ENCODE measurements around the gene OSBPL3. TPM values are rescaled to one million over a fixed set of nuclear protein-coding genes. Genes with fewer than 3 reads are reported as not detected.
"Not testable (repeated sequence)": the region's sequence is repeated elsewhere in the genome, so short reads cannot be mapped to it uniquely, and the experiment has no call there.

OSBPL3 gene
- total RNA-seq, 1 donor from 2014 or later = 93.7 TPM

GRCh38 chr7:24903992-24904391 lies 76.0 kb downstream of the OSBPL3 start:
- Mint-ChIP-seq H3K4me1 (peaks cover 30% of the 10 kb centered on the region), H3K36me3 (ENCODE audit: low read depth) (peaks cover 14% of the 10 kb centered on the region)
- intact Hi-C loops (cut with micrococcal nuclease) = loop anchor here (10.0 kb wide), 1 partner anchor 329 kb away; the partner anchor contains the start of gene PALS2
- H3K9me3 Mint-ChIP-seq, H3K27me3 Mint-ChIP-seq, H3K27ac Mint-ChIP-seq, DNase-seq, H3K4me3 Mint-ChIP-seq: not testable (repeated sequence)

- Mint-ChIP-seq H3K27me3 (no peaks in the 10 kb centered on the region), H3K36me3 (ENCODE audit: low read depth) (peaks cover 18% of the 10 kb centered on the region), H3K4me1 (peaks cover 35% of the 10 kb centered on the region), H3K4me3 (no peak overlapping the region), H3K9me3 (peaks cover 3% of the 10 kb centered on the region), H3K27ac (no peak overlapping the region)
- intact Hi-C loops (cut with micrococcal nuclease) = loop anchor here (10.0 kb wide), 1 partner anchor 329 kb away; the partner anchor contains the start of gene PALS2
- DNase-seq = no peak
Measured at GRCh38 chr7:24903559-24903958, 76.4 kb downstream of the OSBPL3 start.

GRCh38 chr7:24902931-24903330 lies 77.0 kb downstream of the OSBPL3 start:
- H3K4me3 Mint-ChIP-seq = no peak overlapping the region
- peaks cover 3% of the 10 kb centered on the region for H3K9me3 Mint-ChIP-seq
- DNase-seq = no peak
- H3K27me3 Mint-ChIP-seq = no peaks in the 10 kb centered on the region
- peak overlapping the region; percentile 26 for H3K27ac Mint-ChIP-seq
- H3K4me1 Mint-ChIP-seq = peaks cover 40% of the 10 kb centered on the region
- H3K36me3 Mint-ChIP-seq (ENCODE audit: low read depth) = peaks cover 18% of the 10 kb centered on the region
- intact Hi-C loops (cut with micrococcal nuclease) = loop anchor here (10.0 kb wide), 1 partner anchor 328 kb away; the partner anchor contains the start of gene PALS2

GRCh38 chr7:24902276-24902675 lies 77.7 kb downstream of the OSBPL3 start:
- Mint-ChIP-seq H3K27me3 (no peaks in the 10 kb centered on the region), H3K36me3 (ENCODE audit: low read depth) (peaks cover 18% of the 10 kb centered on the region), H3K4me1 (peaks cover 42% of the 10 kb centered on the region), H3K9me3 (peaks cover 3% of the 10 kb centered on the region), H3K4me3 (no peak overlapping the region), H3K27ac (no peak overlapping the region)
- DNase-seq = no peak
- intact Hi-C loops (cut with micrococcal nuclease) = loop anchor here (10.0 kb wide), 1 partner anchor 327 kb away; the partner anchor contains the start of gene PALS2

GRCh38 chr7:24899905-24900304 lies 80.1 kb downstream of the OSBPL3 start:
- Mint-ChIP-seq H3K27ac (no peak overlapping the region), H3K27me3 (no peaks in the 10 kb centered on the region), H3K9me3 (no peaks in the 10 kb centered on the region), H3K4me1 (peaks cover 58% of the 10 kb centered on the region), H3K36me3 (ENCODE audit: low read depth) (peaks cover 20% of the 10 kb centered on the region), H3K4me3 (no peak overlapping the region)
- intact Hi-C loops (cut with micrococcal nuclease) = loop anchor here (10.0 kb wide), 1 partner anchor 325 kb away; the partner anchor contains the start of gene PALS2
- DNase-seq = peak; percentile 34

GRCh38 chr7:24899161-24899560 lies 80.8 kb downstream of the OSBPL3 start:
- Mint-ChIP-seq H3K27ac (peak overlapping the region; percentile 71), H3K27me3 (no peaks in the 10 kb centered on the region), H3K36me3 (ENCODE audit: low read depth) (peaks cover 20% of the 10 kb centered on the region), H3K9me3 (no peaks in the 10 kb centered on the region), H3K4me3 (peak overlapping the region; percentile 6), H3K4me1 (peaks cover 64% of the 10 kb centered on the region)
- DNase-seq = peak; percentile 47
- intact Hi-C loops (cut with micrococcal nuclease) = no loop called here

- no peaks in the 10 kb centered on the region for H3K27me3 Mint-ChIP-seq
- peaks cover 20% of the 10 kb centered on the region for H3K36me3 Mint-ChIP-seq (ENCODE audit: low read depth)
- H3K9me3 Mint-ChIP-seq = no peaks in the 10 kb centered on the region
- peak overlapping the region; percentile 6 for H3K4me3 Mint-ChIP-seq
- peak overlapping the region; percentile 71 for H3K27ac Mint-ChIP-seq
- no peak for DNase-seq
- H3K4me1 Mint-ChIP-seq = peaks cover 66% of the 10 kb centered on the region
- intact Hi-C loops (cut with micrococcal nuclease) = loop anchor here (1.0 kb wide), 1 partner anchor 9 kb away; no protein-coding TSS in a partner anchor
Measured at GRCh38 chr7:24898691-24899090, 81.3 kb downstream of the OSBPL3 start.

GRCh38 chr7:24896031-24896501 lies 83.9 kb downstream of the OSBPL3 start:
- DNase-seq = peak; percentile 71
- no peaks in the 10 kb centered on the region for H3K27me3 Mint-ChIP-seq
- H3K4me1 Mint-ChIP-seq = peaks cover 53% of the 10 kb centered on the region
- peak overlapping the region; percentile 38 for H3K27ac Mint-ChIP-seq
- H3K4me3 Mint-ChIP-seq = no peak overlapping the region
- H3K9me3 Mint-ChIP-seq = no peaks in the 10 kb centered on the region
- intact Hi-C loops (cut with micrococcal nuclease) = no loop called here
- H3K36me3 Mint-ChIP-seq (ENCODE audit: low read depth) = peaks cover 16% of the 10 kb centered on the region

- Mint-ChIP-seq H3K27me3 (no peaks in the 10 kb centered on the region), H3K4me3 (no peak overlapping the region), H3K27ac (no peak overlapping the region), H3K36me3 (ENCODE audit: low read depth) (peaks cover 29% of the 10 kb centered on the region), H3K4me1 (peaks cover 61% of the 10 kb centered on the region), H3K9me3 (no peaks in the 10 kb centered on the region)
- DNase-seq = no peak
- intact Hi-C loops (cut with micrococcal nuclease) = no loop called here
Measured at GRCh38 chr7:24894429-24895221, 85.4 kb downstream of the OSBPL3 start.

GRCh38 chr7:24891311-24891735 lies 88.7 kb downstream of the OSBPL3 start:
- H3K27ac Mint-ChIP-seq = no peak overlapping the region
- H3K27me3 Mint-ChIP-seq = no peaks in the 10 kb centered on the region
- no peak for DNase-seq
- H3K4me1 Mint-ChIP-seq = peaks cover 59% of the 10 kb centered on the region
- H3K9me3 Mint-ChIP-seq = no peaks in the 10 kb centered on the region
- intact Hi-C loops (cut with micrococcal nuclease) = no loop called here
- no peak overlapping the region for H3K4me3 Mint-ChIP-seq
- H3K36me3 Mint-ChIP-seq (ENCODE audit: low read depth) = peaks cover 42% of the 10 kb centered on the region

- Mint-ChIP-seq H3K27ac (no peak overlapping the region), H3K4me1 (peaks cover 62% of the 10 kb centered on the region), H3K27me3 (no peaks in the 10 kb centered on the region), H3K4me3 (no peak overlapping the region), H3K36me3 (ENCODE audit: low read depth) (peaks cover 57% of the 10 kb centered on the region), H3K9me3 (no peaks in the 10 kb centered on the region)
- no peak for DNase-seq
- intact Hi-C loops (cut with micrococcal nuclease) = no loop called here
Measured at GRCh38 chr7:24889611-24890010, 90.4 kb downstream of the OSBPL3 start.

- H3K9me3 Mint-ChIP-seq = no peaks in the 10 kb centered on the region
- no peak for DNase-seq
- H3K4me1 Mint-ChIP-seq = peaks cover 61% of the 10 kb centered on the region
- H3K27me3 Mint-ChIP-seq = no peaks in the 10 kb centered on the region
- H3K4me3 Mint-ChIP-seq = no peak overlapping the region
- H3K27ac Mint-ChIP-seq = no peak overlapping the region
- H3K36me3 Mint-ChIP-seq (ENCODE audit: low read depth) = peaks cover 63% of the 10 kb centered on the region
- intact Hi-C loops (cut with micrococcal nuclease) = no loop called here
Measured at GRCh38 chr7:24888653-24889052, 91.3 kb downstream of the OSBPL3 start.

GRCh38 chr7:24885716-24886115 lies 94.3 kb downstream of the OSBPL3 start:
- Mint-ChIP-seq H3K4me1 (peaks cover 72% of the 10 kb centered on the region), H3K27ac (peak overlapping the region; percentile 56), H3K27me3 (no peaks in the 10 kb centered on the region), H3K9me3 (no peaks in the 10 kb centered on the region), H3K4me3 (peak overlapping the region; percentile 44), H3K36me3 (ENCODE audit: low read depth) (peaks cover 73% of the 10 kb centered on the region)
- intact Hi-C loops (cut with micrococcal nuclease) = no loop called here
- no peak for DNase-seq

- peaks cover 71% of the 10 kb centered on the region for H3K4me1 Mint-ChIP-seq
- no peaks in the 10 kb centered on the region for H3K27me3 Mint-ChIP-seq
- peaks cover 71% of the 10 kb centered on the region for H3K36me3 Mint-ChIP-seq (ENCODE audit: low read depth)
- no peak overlapping the region for H3K4me3 Mint-ChIP-seq
- intact Hi-C loops (cut with micrococcal nuclease) = no loop called here
- H3K27ac Mint-ChIP-seq = peak overlapping the region; percentile 54
- no peak for DNase-seq
- no peaks in the 10 kb centered on the region for H3K9me3 Mint-ChIP-seq
Measured at GRCh38 chr7:24885305-24885704, 94.7 kb downstream of the OSBPL3 start.

Measured in activated CD4-positive, alpha-beta T cell treated with anti-CD3 and anti-CD28 coated beads, Interleukin-2, amount 10 ng/mL, durations not matched to agents 24 days and 14 days (primary cell).